ENCODE data around the gene ERC1.
"Not testable (repeated sequence)": the region's sequence is repeated elsewhere in the genome, so short reads cannot be mapped to it uniquely, and the experiment has no call there.

Gene ERC1

GRCh38 chr12:992647-993046, 1.6 kb downstream of the ERC1 start:
- Mint-ChIP-seq H3K27ac (no peak overlapping the region), H3K27me3 (no peaks in the 10 kb centered on the region), H3K36me3 (peaks cover 4 to 8% of the 10 kb centered on the region in 2 donors), H3K4me3 (peak overlapping the region; percentile 95 to 99), H3K4me1 (peaks cover 24 to 52% of the 10 kb centered on the region in 2 donors), H3K9me3 (no peaks in the 10 kb centered on the region)
- DNase-seq (no peak), ATAC-seq (replicated peaks) (no peak)

- ATAC-seq (replicated peaks) = no peak
- H3K27me3 Mint-ChIP-seq = no peaks in the 10 kb centered on the region
These were observed 5.9 kb downstream of the ERC1 start for GRCh38 chr12:996881-997280.

GRCh38 chr12:997505-997904, 6.5 kb downstream of the ERC1 start:
- H3K4me3 Mint-ChIP-seq = no peak overlapping the region

More at GRCh38 chr12:996881-997280, 5.9 kb downstream of the ERC1 start:
- Mint-ChIP-seq H3K9me3 (no peaks in the 10 kb centered on the region), H3K27ac (no peak overlapping the region), H3K4me1 (peaks cover 20 to 44% of the 10 kb centered on the region in 2 donors), H3K36me3 (peaks cover 4% of the 10 kb centered on the region in 2 donors), H3K4me3 (no peak overlapping the region)
- DNase-seq = no peak

GRCh38 chr12:998020-998874, 7.2 kb downstream of the ERC1 start:
- H3K27ac Mint-ChIP-seq = peak overlapping the region; percentile 37
- ATAC-seq (replicated peaks) = peak in 1 of 2 donors; percentile 25
- H3K36me3 Mint-ChIP-seq = peaks cover 4% of the 10 kb centered on the region in 2 donors
- no peak for DNase-seq
- H3K9me3 Mint-ChIP-seq = no peaks in the 10 kb centered on the region
- no peak overlapping the region for H3K4me3 Mint-ChIP-seq
- H3K27me3 Mint-ChIP-seq = no peaks in the 10 kb centered on the region
- H3K4me1 Mint-ChIP-seq = peaks cover 18 to 35% of the 10 kb centered on the region in 2 donors

More at GRCh38 chr12:997505-997904, 6.5 kb downstream of the ERC1 start:
- Mint-ChIP-seq H3K36me3 (peaks cover 4% of the 10 kb centered on the region in 2 donors), H3K27ac (no peak overlapping the region), H3K4me1 (peaks cover 20 to 38% of the 10 kb centered on the region in 2 donors), H3K27me3 (no peaks in the 10 kb centered on the region), H3K9me3 (no peaks in the 10 kb centered on the region)
- ATAC-seq (replicated peaks) (no peak), DNase-seq (no peak)

GRCh38 chr12:999736-1000135, 8.7 kb downstream of the ERC1 start:
- Mint-ChIP-seq H3K4me1 (peaks cover 19 to 39% of the 10 kb centered on the region in 2 donors), H3K36me3 (peaks cover 4 to 13% of the 10 kb centered on the region in 2 donors)
- ATAC-seq (replicated peaks); H3K4me3 Mint-ChIP-seq; DNase-seq; H3K9me3 Mint-ChIP-seq; H3K27me3 Mint-ChIP-seq; H3K27ac Mint-ChIP-seq: not testable (repeated sequence)

GRCh38 chr12:1001507-1001906, 10.5 kb downstream of the ERC1 start:
- Mint-ChIP-seq H3K27ac (no peak overlapping the region), H3K4me1 (peaks cover 17 to 28% of the 10 kb centered on the region in 2 donors)

GRCh38 chr12:1003600-1004271, 12.7 kb downstream of the ERC1 start:
- ATAC-seq (replicated peaks) = no peak
- peaks cover 2 to 14% of the 10 kb centered on the region in 2 donors for H3K36me3 Mint-ChIP-seq

More at GRCh38 chr12:1001507-1001906, 10.5 kb downstream of the ERC1 start:
- ATAC-seq (replicated peaks) (no peak), DNase-seq (no peak)
- Mint-ChIP-seq H3K4me3 (no peak overlapping the region), H3K36me3 (peaks cover 2 to 14% of the 10 kb centered on the region in 2 donors), H3K9me3 (no peaks in the 10 kb centered on the region), H3K27me3 (no peaks in the 10 kb centered on the region)

GRCh38 chr12:1006255-1006654, 15.2 kb downstream of the ERC1 start:
- H3K27me3 Mint-ChIP-seq = no peaks in the 10 kb centered on the region
- ATAC-seq (replicated peaks) (no peak), DNase-seq (no peak)
- H3K4me3 Mint-ChIP-seq = no peak overlapping the region
- H3K9me3 Mint-ChIP-seq = no peaks in the 10 kb centered on the region
- peaks cover 3 to 5% of the 10 kb centered on the region in 2 donors for H3K4me1 Mint-ChIP-seq
- H3K27ac Mint-ChIP-seq = no peak overlapping the region
- peaks cover 2 to 15% of the 10 kb centered on the region in 2 donors for H3K36me3 Mint-ChIP-seq

More at GRCh38 chr12:1003600-1004271, 12.7 kb downstream of the ERC1 start:
- no peaks in the 10 kb centered on the region for H3K27me3 Mint-ChIP-seq
- H3K4me1 Mint-ChIP-seq = peaks cover 6 to 11% of the 10 kb centered on the region in 2 donors
- no peak for DNase-seq
- H3K4me3 Mint-ChIP-seq = no peak overlapping the region
- no peak overlapping the region for H3K27ac Mint-ChIP-seq
- no peaks in the 10 kb centered on the region for H3K9me3 Mint-ChIP-seq

- ATAC-seq (replicated peaks) = no peak
- Mint-ChIP-seq H3K36me3 (peaks cover 0 to 13% of the 10 kb centered on the region in 2 donors), H3K4me3 (no peak overlapping the region), H3K9me3 (no peaks in the 10 kb centered on the region), H3K4me1 (peaks cover 3 to 5% of the 10 kb centered on the region in 2 donors), H3K27me3 (no peaks in the 10 kb centered on the region), H3K27ac (no peak overlapping the region)
- no peak for DNase-seq
These were observed 16.3 kb downstream of the ERC1 start for GRCh38 chr12:1007276-1007675.

- H3K9me3 Mint-ChIP-seq = no peaks in the 10 kb centered on the region
- no peak overlapping the region for H3K4me3 Mint-ChIP-seq
- ATAC-seq (replicated peaks) (no peak), DNase-seq (no peak)
- H3K4me1 Mint-ChIP-seq = peaks cover 3 to 5% of the 10 kb centered on the region in 2 donors
- H3K27me3 Mint-ChIP-seq = no peaks in the 10 kb centered on the region
- no peak overlapping the region for H3K27ac Mint-ChIP-seq
- peaks cover 0 to 13% of the 10 kb centered on the region in 2 donors for H3K36me3 Mint-ChIP-seq
These were observed 17.0 kb downstream of the ERC1 start for GRCh38 chr12:1007994-1008393.

GRCh38 chr12:1011091-1011490, 20.1 kb downstream of the ERC1 start:
- no peaks in the 10 kb centered on the region for H3K27me3 Mint-ChIP-seq
- no peak for ATAC-seq (replicated peaks)
- no peak overlapping the region for H3K27ac Mint-ChIP-seq
- H3K36me3 Mint-ChIP-seq = peaks cover 3 to 6% of the 10 kb centered on the region in 2 donors
- peaks cover 4 to 5% of the 10 kb centered on the region in 2 donors for H3K4me1 Mint-ChIP-seq
- no peak overlapping the region for H3K4me3 Mint-ChIP-seq
- H3K9me3 Mint-ChIP-seq = no peaks in the 10 kb centered on the region
- no peak for DNase-seq

- peaks cover 2 to 5% of the 10 kb centered on the region in 2 donors for H3K4me1 Mint-ChIP-seq
- no peak for ATAC-seq (replicated peaks)
- H3K27me3 Mint-ChIP-seq = no peaks in the 10 kb centered on the region
- no peak overlapping the region for H3K27ac Mint-ChIP-seq
- peaks cover 3 to 4% of the 10 kb centered on the region in 2 donors for H3K36me3 Mint-ChIP-seq
- H3K4me3 Mint-ChIP-seq = no peak overlapping the region
- H3K9me3 Mint-ChIP-seq = no peaks in the 10 kb centered on the region
- DNase-seq = no peak
These were observed 22.8 kb downstream of the ERC1 start for GRCh38 chr12:1013618-1014489.

- Mint-ChIP-seq H3K4me1 (peaks cover 2 to 9% of the 10 kb centered on the region in 2 donors), H3K36me3 (peaks cover 12 to 27% of the 10 kb centered on the region in 2 donors), H3K27ac (no peak overlapping the region), H3K9me3 (peaks cover 2 to 6% of the 10 kb centered on the region in 2 donors), H3K27me3 (no peaks in the 10 kb centered on the region), H3K4me3 (no peak overlapping the region)
- ATAC-seq (replicated peaks) (no peak), DNase-seq (no peak)
These were observed 28.3 kb downstream of the ERC1 start for GRCh38 chr12:1019283-1019682.

GRCh38 chr12:1020389-1020788, 29.4 kb downstream of the ERC1 start:
- peaks cover 2 to 6% of the 10 kb centered on the region in 2 donors for H3K9me3 Mint-ChIP-seq
- ATAC-seq (replicated peaks) (no peak), DNase-seq (no peak)
- no peaks in the 10 kb centered on the region for H3K27me3 Mint-ChIP-seq
- no peak overlapping the region for H3K4me3 Mint-ChIP-seq
- peaks cover 0 to 9% of the 10 kb centered on the region in 2 donors for H3K4me1 Mint-ChIP-seq
- peaks cover 12 to 27% of the 10 kb centered on the region in 2 donors for H3K36me3 Mint-ChIP-seq
- no peak overlapping the region for H3K27ac Mint-ChIP-seq

Measured in stimulated activated naive B cell treated with anti-CD40 and anti-IgM and Interleukin-4, amounts not matched to agents 10 μg/mL and 1 μg/mL and 100 μg/mL, for 72 hours (primary cell).